Measurements from ENCODE around the gene RAD9A. TPM values are rescaled to one million over a fixed set of nuclear protein-coding genes. Genes with fewer than 3 reads are reported as not detected.
A peak's percentile ranks its signal among the peaks of the same experiment; 100 is the strongest.

Gene RAD9A
- total RNA-seq, 4 donors from 2014 or later, result 37.0 to 73.4 (median 61.6) TPM

GRCh38 chr11:67442504-67443404 lies 51.0 kb downstream of the RAD9A start:
- Histone ChIP-seq H3K4me1 (peaks cover 0 to 59% (median 51%) of the 10 kb centered on the region in 4 donors), H3K36me3 (peaks cover 0 to 43% (median 0%) of the 10 kb centered on the region in 3 donors), H3K27me3 (no peaks in the 10 kb centered on the region), H3K4me3 (peak overlapping the region; percentile 49 to 95 (median 72)), H3K27ac (peak overlapping the region; percentile 88 to 99 (median 96)), H3K9me3 (no peaks in the 10 kb centered on the region)
- DNase-seq, result no peak
- TF ChIP-seq CTCF (IDR thresholded peaks at IDR 0.05) (no peak), POLR2A (IDR thresholded peaks at IDR 0.05) (no peak)

GRCh38 chr11:67445515-67445914 lies 53.7 kb downstream of the RAD9A start:
- Histone ChIP-seq H3K27ac (peak overlapping the region in 3 of 4 donors; percentile 43 to 99 (median 58)), H3K4me1 (peaks cover 0 to 50% (median 46%) of the 10 kb centered on the region in 4 donors), H3K9me3 (no peaks in the 10 kb centered on the region), H3K27me3 (no peaks in the 10 kb centered on the region), H3K36me3 (peaks cover 0 to 15% (median 0%) of the 10 kb centered on the region in 3 donors), H3K4me3 (no peak overlapping the region)
- DNase-seq, result no peak
- no peak for TF ChIP-seq POLR2A (IDR thresholded peaks at IDR 0.05)
- no peak for TF ChIP-seq CTCF (IDR thresholded peaks at IDR 0.05)

Small RNA genes within 50 kb of the gene (small RNA-seq; reads per million reads assigned to genes)
- gene RN7SKP239, result 0 reads per million in 2 donors
- 0 reads per million in 2 donors for gene RNU6-1238P

Other genes starting within 250 kb of the RAD9A start
- 100 to 1,000 TPM; 103 to 276 (median 163) TPM for gene GRK2, start 125.5 kb upstream of the RAD9A start, total RNA-seq
- gene ANKRD13D, start 102.7 kb upstream of the RAD9A start, total RNA-seq, result 10 to 100 TPM; 25.4 to 97.4 (median 41.5) TPM
- 100 to 1,000 TPM in 2 of 4 donors, 10 to 100 TPM in 2; 55.9 to 128 (median 99.9) TPM for gene SSH3, start 88.5 kb upstream of the RAD9A start, total RNA-seq
- 100 to 1,000 TPM in 3 of 4 donors, 10 to 100 TPM in 1; 74.3 to 329 (median 272) TPM for gene POLD4, start 38.4 kb upstream of the RAD9A start, total RNA-seq
- 10 to 100 TPM in 2 of 4 donors, 1 to 10 TPM in 2; 1.2 to 14.9 (median 7.5) TPM for gene CLCF1, start 18.4 kb upstream of the RAD9A start, total RNA-seq
- gene PPP1CA, start 9.9 kb downstream of the RAD9A start, total RNA-seq, result 100 to 1,000 TPM; 156 to 213 (median 177) TPM
- gene TBC1D10C, start 12.1 kb downstream of the RAD9A start, total RNA-seq, result 10 to 100 TPM in 2 of 4 donors, 1 to 10 TPM in 2; 5.6 to 53.6 (median 9.3) TPM
- gene CARNS1, start 23.7 kb downstream of the RAD9A start, total RNA-seq, result 1 to 10 TPM in 1 of 4 donors, under 1 TPM in 2, not detected in 1; 0.54 to 1.2 (median 0.83) TPM
- 10 to 100 TPM; 58.0 to 88.3 (median 63.5) TPM for gene RPS6KB2, start 36.5 kb downstream of the RAD9A start, total RNA-seq
- gene PTPRCAP, start 45.7 kb downstream of the RAD9A start, total RNA-seq, result 10 to 100 TPM; 17.3 to 56.9 (median 21.7) TPM
- 100 to 1,000 TPM in 3 of 4 donors, 10 to 100 TPM in 1; 68.5 to 161 (median 138) TPM for gene CORO1B, start 51.5 kb downstream of the RAD9A start, total RNA-seq
- not detected for gene GPR152, start 60.7 kb downstream of the RAD9A start, total RNA-seq
- 1 to 10 TPM in 1 of 4 donors, under 1 TPM in 2, not detected in 1; 0.85 to 3.3 (median 0.94) TPM for gene CABP4, start 63.4 kb downstream of the RAD9A start, total RNA-seq
- gene TMEM134, start 77.3 kb downstream of the RAD9A start, total RNA-seq, result 100 to 1,000 TPM in 1 of 4 donors, 10 to 100 TPM in 3; 80.0 to 126 (median 86.1) TPM
- gene AIP, start 91.0 kb downstream of the RAD9A start, total RNA-seq, result 10 to 100 TPM; 39.9 to 75.9 (median 58.4) TPM
- 100 to 1,000 TPM in 3 of 4 donors, 10 to 100 TPM in 1; 94.4 to 126 (median 109) TPM for gene PITPNM1, start 113.4 kb downstream of the RAD9A start, total RNA-seq
- 10 to 100 TPM; 60.4 to 97.7 (median 77.2) TPM for gene CDK2AP2, start 116.2 kb downstream of the RAD9A start, total RNA-seq
- gene CABP2, start 131.5 kb downstream of the RAD9A start, total RNA-seq, result not detected
- 100 to 1,000 TPM; 237 to 451 (median 419) TPM for gene GSTP1, start 191.8 kb downstream of the RAD9A start, total RNA-seq
- gene NDUFV1, start 214.9 kb downstream of the RAD9A start, total RNA-seq, result 100 to 1,000 TPM; 297 to 532 (median 329) TPM
- gene NUDT8, start 238.0 kb downstream of the RAD9A start, total RNA-seq, result 10 to 100 TPM in 3 of 4 donors, 1 to 10 TPM in 1; 5.0 to 64.1 (median 45.4) TPM
- 10 to 100 TPM in 3 of 4 donors, not detected in 1; 16.9 to 82.5 (median 64.1) TPM for gene TBX10, start 247.8 kb downstream of the RAD9A start, total RNA-seq